Measurements from ENCODE around the gene LITAF. TPM values are rescaled to one million over a fixed set of nuclear protein-coding genes. Genes with fewer than 3 reads are reported as not detected.
"Not testable (repeated sequence)": the region's sequence is repeated elsewhere in the genome, so short reads cannot be mapped to it uniquely, and the experiment has no call there.

Gene LITAF
- total RNA-seq, 1 donor from 2014 or later: 42.5 TPM

GRCh38 chr16:11507350-11507749 lies 79.4 kb downstream of the LITAF start:
- Mint-ChIP-seq H3K4me3 (no peak overlapping the region), H3K27ac (no peak overlapping the region), H3K4me1 (peaks cover 16% of the 10 kb centered on the region), H3K27me3 (ENCODE audit: insufficient read depth, low read depth) (peaks cover 11% of the 10 kb centered on the region), H3K36me3 (no peaks in the 10 kb centered on the region), H3K9me3 (no peaks in the 10 kb centered on the region)
- Histone ChIP-seq H3F3A (ENCODE audit: low read depth) (no peaks in the 10 kb centered on the region), H3K27me3 (no peaks in the 10 kb centered on the region), H3K9me3 (ENCODE audit: low read depth) (no peaks in the 10 kb centered on the region), H4K20me1 (ENCODE audit: low read depth) (no peaks in the 10 kb centered on the region), H3K79me2 (ENCODE audit: low read depth) (no peaks in the 10 kb centered on the region), H3K36me3 (no peaks in the 10 kb centered on the region), H3K4me2 (no peak overlapping the region), H2AFZ (replicated peaks) (no peak overlapping the region), H3K4me3 (no peak overlapping the region), H3K9ac (no peak overlapping the region), H3K27ac (no peak overlapping the region), H3K4me1 (peaks cover 7% of the 10 kb centered on the region)
- DNase-seq (ENCODE audit: low spot score): no peak
- TF ChIP-seq, protein P1, sequence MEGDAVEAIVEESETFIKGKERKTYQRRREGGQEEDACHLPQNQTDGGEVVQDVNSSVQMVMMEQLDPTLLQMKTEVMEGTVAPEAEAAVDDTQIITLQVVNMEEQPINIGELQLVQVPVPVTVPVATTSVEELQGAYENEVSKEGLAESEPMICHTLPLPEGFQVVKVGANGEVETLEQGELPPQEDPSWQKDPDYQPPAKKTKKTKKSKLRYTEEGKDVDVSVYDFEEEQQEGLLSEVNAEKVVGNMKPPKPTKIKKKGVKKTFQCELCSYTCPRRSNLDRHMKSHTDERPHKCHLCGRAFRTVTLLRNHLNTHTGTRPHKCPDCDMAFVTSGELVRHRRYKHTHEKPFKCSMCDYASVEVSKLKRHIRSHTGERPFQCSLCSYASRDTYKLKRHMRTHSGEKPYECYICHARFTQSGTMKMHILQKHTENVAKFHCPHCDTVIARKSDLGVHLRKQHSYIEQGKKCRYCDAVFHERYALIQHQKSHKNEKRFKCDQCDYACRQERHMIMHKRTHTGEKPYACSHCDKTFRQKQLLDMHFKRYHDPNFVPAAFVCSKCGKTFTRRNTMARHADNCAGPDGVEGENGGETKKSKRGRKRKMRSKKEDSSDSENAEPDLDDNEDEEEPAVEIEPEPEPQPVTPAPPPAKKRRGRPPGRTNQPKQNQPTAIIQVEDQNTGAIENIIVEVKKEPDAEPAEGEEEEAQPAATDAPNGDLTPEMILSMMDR (IDR thresholded peaks at IDR 0.05): no peak
- no peak for TF ChIP-seq EZH2phosphoT487 (IDR thresholded peaks at IDR 0.05)
- TF ChIP-seq EZH2 (IDR thresholded peaks at IDR 0.05): no peak

GRCh38 chr16:11506741-11507305 lies 79.9 kb downstream of the LITAF start:
- Histone ChIP-seq H3K9me3 (ENCODE audit: low read depth) (no peaks in the 10 kb centered on the region), H3K4me1 (peaks cover 10% of the 10 kb centered on the region), H3K9ac (no peak overlapping the region), H3K4me2 (peak overlapping the region; percentile 31), H3K27me3 (no peaks in the 10 kb centered on the region), H3K36me3 (no peaks in the 10 kb centered on the region), H3K27ac (no peak overlapping the region), H3K4me3 (no peak overlapping the region), H4K20me1 (ENCODE audit: low read depth) (peaks cover 2% of the 10 kb centered on the region), H2AFZ (replicated peaks) (peak overlapping the region; percentile 50), H3F3A (ENCODE audit: low read depth) (peaks cover 5% of the 10 kb centered on the region), H3K79me2 (ENCODE audit: low read depth) (no peaks in the 10 kb centered on the region)
- Mint-ChIP-seq H3K4me1 (peaks cover 17% of the 10 kb centered on the region), H3K9me3 (no peaks in the 10 kb centered on the region), H3K4me3 (peak overlapping the region; percentile 59), H3K27me3 (ENCODE audit: insufficient read depth, low read depth) (peaks cover 12% of the 10 kb centered on the region), H3K36me3 (no peaks in the 10 kb centered on the region), H3K27ac (peak overlapping the region; percentile 86)
- no peak for DNase-seq (ENCODE audit: low spot score)
- TF ChIP-seq, protein P1 (IDR thresholded peaks at IDR 0.05): no peak
- TF ChIP-seq EZH2phosphoT487 (IDR thresholded peaks at IDR 0.05) (no peak), EZH2 (IDR thresholded peaks at IDR 0.05) (no peak)

DNA sequence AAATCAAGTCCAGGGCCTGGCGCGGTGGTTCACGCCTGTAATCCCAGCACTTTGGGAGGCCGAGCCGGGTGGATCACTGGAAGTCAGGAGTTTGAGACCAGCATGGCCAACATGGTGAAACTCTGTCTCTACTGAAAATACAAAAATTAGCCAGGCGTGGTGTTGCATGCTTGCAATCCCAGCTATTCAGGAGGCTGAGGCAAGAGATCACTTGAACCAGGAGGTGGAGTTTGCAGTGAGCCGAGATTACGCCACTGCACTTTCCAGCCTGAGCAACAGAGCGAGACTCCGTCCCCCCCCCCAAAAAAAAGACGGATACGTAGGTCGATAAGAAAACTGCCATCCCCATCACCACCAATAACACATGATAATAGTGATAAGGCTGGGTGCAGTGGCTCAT lies 82.5 kb downstream of the LITAF start:
- H3F3A ChIP-seq (ENCODE audit: low read depth); H3K36me3 Mint-ChIP-seq; H3K79me2 ChIP-seq (ENCODE audit: low read depth); H3K27ac Mint-ChIP-seq; DNase-seq (ENCODE audit: low spot score); H4K20me1 ChIP-seq (ENCODE audit: low read depth); H3K9me3 Mint-ChIP-seq; H3K27ac ChIP-seq; H3K9me3 ChIP-seq (ENCODE audit: low read depth); H3K4me3 Mint-ChIP-seq; H2AFZ ChIP-seq (replicated peaks); H3K36me3 ChIP-seq; H3K9ac ChIP-seq; H3K27me3 ChIP-seq; H3K4me2 ChIP-seq; H3K4me3 ChIP-seq: not testable (repeated sequence)
- peaks cover 18% of the 10 kb centered on the region for H3K4me1 ChIP-seq
- peaks cover 22% of the 10 kb centered on the region for H3K4me1 Mint-ChIP-seq
- peaks cover 13% of the 10 kb centered on the region for H3K27me3 Mint-ChIP-seq (ENCODE audit: insufficient read depth, low read depth)

GRCh38 chr16:11503566-11503965 lies 83.2 kb downstream of the LITAF start:
- no peak overlapping the region for H3K4me3 Mint-ChIP-seq
- no peaks in the 10 kb centered on the region for H3K36me3 Mint-ChIP-seq
- H2AFZ ChIP-seq (replicated peaks): no peak overlapping the region
- peaks cover 18% of the 10 kb centered on the region for H3K4me1 ChIP-seq
- H3K27ac Mint-ChIP-seq: peak overlapping the region; percentile 98
- TF ChIP-seq, protein P1 (IDR thresholded peaks at IDR 0.05): no peak
- TF ChIP-seq EZH2 (IDR thresholded peaks at IDR 0.05): no peak
- TF ChIP-seq EZH2phosphoT487 (IDR thresholded peaks at IDR 0.05): no peak
- H3K27me3 Mint-ChIP-seq (ENCODE audit: insufficient read depth, low read depth): peaks cover 13% of the 10 kb centered on the region
- peaks cover 8% of the 10 kb centered on the region for H3F3A ChIP-seq (ENCODE audit: low read depth)
- no peaks in the 10 kb centered on the region for H3K27me3 ChIP-seq
- peaks cover 6% of the 10 kb centered on the region for H4K20me1 ChIP-seq (ENCODE audit: low read depth)
- H3K27ac ChIP-seq: no peak overlapping the region
- H3K9me3 ChIP-seq (ENCODE audit: low read depth): no peaks in the 10 kb centered on the region
- H3K9me3 Mint-ChIP-seq: no peaks in the 10 kb centered on the region
- H3K4me3 ChIP-seq: no peak overlapping the region
- peaks cover 25% of the 10 kb centered on the region for H3K4me1 Mint-ChIP-seq
- no peak overlapping the region for H3K4me2 ChIP-seq
- H3K36me3 ChIP-seq: no peaks in the 10 kb centered on the region
- no peaks in the 10 kb centered on the region for H3K79me2 ChIP-seq (ENCODE audit: low read depth)
- DNase-seq (ENCODE audit: low spot score): no peak
- no peak overlapping the region for H3K9ac ChIP-seq

Measured in neural progenitor cell (in vitro differentiated cells).